GM10248 (cell line): ENCODE measurements around the gene NTMT1.
"Not testable (repeated sequence)": the region's sequence is repeated elsewhere in the genome, so short reads cannot be mapped to it uniquely, and the experiment has no call there.

Source experiments
- CTCF ChIA-PET: fragments of 300-600 bp; sonication (Branson Sonifier 250); formaldehyde crosslinking; extraction: SDS; loops from one replicate; lab custom pipeline; 2021; ENCODE audit warnings: antibody characterized with exemption; lab: Yijun Ruan, JAX
- POLR2A ChIA-PET: fragments of 350-650 bp; sonication (Branson Sonifier 250); formaldehyde crosslinking; extraction: SDS; loops from one replicate; lab custom pipeline; 2020; ENCODE audit warnings: antibody characterized with exemption; lab: Yijun Ruan, JAX
- DNase-seq: peaks from one replicate; pipeline ENCODE4 v3.0.0; 2012; ENCODE audit errors: extremely low spot score
- TF ChIP-seq, protein P1 (sequence below): IDR thresholded peaks from 2 replicates; pipeline ENCODE4 v1.5.1; 2012; ENCODE audit warnings: mild to moderate bottlenecking, low read depth; ENCODE audit errors: extremely low read depth, missing control alignments, control extremely low read depth

Gene NTMT1

DNA sequence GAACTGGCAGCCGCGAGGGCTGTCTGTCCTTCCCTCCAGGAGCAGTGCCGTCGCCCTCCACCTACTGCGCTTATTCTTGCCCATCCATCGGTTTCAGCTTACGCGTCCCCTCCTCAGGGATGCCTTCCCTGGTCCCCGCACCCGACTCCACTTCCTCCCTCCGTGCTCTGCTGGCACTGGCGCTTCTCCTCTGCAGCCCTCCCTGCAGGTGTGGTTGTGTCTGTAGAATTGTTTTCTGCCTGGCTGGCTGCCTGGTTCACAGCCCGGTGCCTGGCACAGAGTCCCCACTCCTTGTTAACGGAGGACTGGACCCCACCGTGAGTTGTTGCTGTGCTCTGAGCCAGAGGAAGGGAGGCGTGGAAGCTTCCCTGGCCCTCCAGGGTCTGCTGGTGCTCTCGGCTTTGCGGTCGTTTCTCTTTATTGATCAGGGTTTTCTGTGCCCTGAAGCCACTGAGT is 5.7 kb downstream of the NTMT1 start:
- ChIA-PET POLR2A (no interaction called here), CTCF (interaction anchor here (4.3 kb wide), 1 partner anchor 10 kb away, joined by 29 read pairs; the partner anchor contains the start of gene ASB6)
- TF ChIP-seq, protein P1, sequence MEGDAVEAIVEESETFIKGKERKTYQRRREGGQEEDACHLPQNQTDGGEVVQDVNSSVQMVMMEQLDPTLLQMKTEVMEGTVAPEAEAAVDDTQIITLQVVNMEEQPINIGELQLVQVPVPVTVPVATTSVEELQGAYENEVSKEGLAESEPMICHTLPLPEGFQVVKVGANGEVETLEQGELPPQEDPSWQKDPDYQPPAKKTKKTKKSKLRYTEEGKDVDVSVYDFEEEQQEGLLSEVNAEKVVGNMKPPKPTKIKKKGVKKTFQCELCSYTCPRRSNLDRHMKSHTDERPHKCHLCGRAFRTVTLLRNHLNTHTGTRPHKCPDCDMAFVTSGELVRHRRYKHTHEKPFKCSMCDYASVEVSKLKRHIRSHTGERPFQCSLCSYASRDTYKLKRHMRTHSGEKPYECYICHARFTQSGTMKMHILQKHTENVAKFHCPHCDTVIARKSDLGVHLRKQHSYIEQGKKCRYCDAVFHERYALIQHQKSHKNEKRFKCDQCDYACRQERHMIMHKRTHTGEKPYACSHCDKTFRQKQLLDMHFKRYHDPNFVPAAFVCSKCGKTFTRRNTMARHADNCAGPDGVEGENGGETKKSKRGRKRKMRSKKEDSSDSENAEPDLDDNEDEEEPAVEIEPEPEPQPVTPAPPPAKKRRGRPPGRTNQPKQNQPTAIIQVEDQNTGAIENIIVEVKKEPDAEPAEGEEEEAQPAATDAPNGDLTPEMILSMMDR = no peak
- DNase-seq = no peak

DNA sequence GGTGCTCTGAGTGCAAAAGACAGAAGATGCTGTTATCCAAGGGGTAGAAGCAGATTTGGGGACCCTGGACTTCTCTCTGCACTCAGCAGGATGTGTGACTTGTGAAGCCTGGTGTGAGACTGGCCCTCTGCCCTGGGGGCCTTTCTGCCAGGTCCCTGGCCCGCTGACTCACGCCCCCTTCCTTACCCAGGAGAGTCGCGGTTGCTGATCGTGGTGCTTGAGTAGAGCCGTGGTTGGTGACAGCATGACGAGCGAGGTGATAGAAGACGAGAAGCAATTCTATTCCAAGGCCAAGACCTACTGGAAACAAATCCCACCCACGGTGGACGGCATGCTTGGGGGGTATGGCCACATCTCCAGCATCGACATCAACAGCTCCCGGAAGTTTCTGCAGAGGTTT is 6.5 kb downstream of the NTMT1 start:
- no peak for DNase-seq
- TF ChIP-seq, protein P1 = no peak
- ChIA-PET CTCF (interaction anchor here (4.3 kb wide), 1 partner anchor 9 kb away, joined by 29 read pairs; the partner anchor contains the start of gene ASB6), POLR2A (no interaction called here)

DNA sequence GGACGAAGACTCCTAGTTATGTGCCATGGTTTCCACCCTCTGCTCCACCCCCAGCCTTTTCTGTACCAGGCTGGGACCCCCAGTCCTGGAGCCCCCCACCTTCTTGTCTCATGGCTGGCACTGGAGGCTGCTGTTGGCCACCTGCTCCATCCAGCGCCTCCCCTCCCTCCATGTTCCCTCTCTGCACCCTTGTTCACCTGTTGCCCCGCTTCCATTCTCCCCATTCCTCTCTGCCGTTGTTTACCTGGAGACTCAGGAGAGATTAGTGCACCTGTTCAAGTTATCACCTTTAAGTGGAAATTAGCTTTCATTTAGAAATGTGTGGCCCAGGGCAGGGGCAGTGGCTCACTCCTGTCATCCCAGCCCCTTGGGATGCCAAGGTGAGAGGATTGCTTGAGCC is 7.2 kb downstream of the NTMT1 start:
- CTCF ChIA-PET = interaction anchor here (2.4 kb wide), 1 partner anchor 9 kb away, joined by 15 read pairs; no protein-coding TSS in a partner anchor
- DNase-seq = no peak
- POLR2A ChIA-PET = interaction anchor here (0.6 kb wide), 1 partner anchor 470 kb away, joined by 3 read pairs; no protein-coding TSS in a partner anchor
- TF ChIP-seq, protein P1 = no peak

DNA sequence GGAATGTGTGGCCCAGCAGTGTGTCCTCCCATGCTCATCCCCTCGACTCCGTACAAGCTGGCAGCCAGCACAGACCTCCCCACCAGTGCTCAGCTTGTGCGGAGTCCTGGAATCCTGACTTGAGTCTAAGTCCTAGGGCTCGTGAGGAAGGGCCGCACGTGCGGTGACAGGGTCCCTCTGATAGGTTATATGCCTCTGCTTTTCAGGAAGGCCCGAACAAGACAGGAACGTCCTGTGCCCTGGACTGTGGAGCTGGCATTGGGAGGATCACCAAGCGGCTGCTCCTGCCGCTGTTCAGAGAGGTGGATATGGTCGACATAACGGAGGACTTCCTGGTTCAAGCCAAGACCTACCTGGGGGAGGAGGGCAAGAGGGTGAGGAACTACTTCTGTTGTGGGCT is 7.9 kb downstream of the NTMT1 start:
- no peak for DNase-seq
- TF ChIP-seq, protein P1 = no peak
- CTCF ChIA-PET = interaction anchor here (2.4 kb wide), 1 partner anchor 9 kb away, joined by 15 read pairs; no protein-coding TSS in a partner anchor
- POLR2A ChIA-PET = interaction anchor here (0.6 kb wide), 1 partner anchor 471 kb away, joined by 3 read pairs; no protein-coding TSS in a partner anchor

DNA sequence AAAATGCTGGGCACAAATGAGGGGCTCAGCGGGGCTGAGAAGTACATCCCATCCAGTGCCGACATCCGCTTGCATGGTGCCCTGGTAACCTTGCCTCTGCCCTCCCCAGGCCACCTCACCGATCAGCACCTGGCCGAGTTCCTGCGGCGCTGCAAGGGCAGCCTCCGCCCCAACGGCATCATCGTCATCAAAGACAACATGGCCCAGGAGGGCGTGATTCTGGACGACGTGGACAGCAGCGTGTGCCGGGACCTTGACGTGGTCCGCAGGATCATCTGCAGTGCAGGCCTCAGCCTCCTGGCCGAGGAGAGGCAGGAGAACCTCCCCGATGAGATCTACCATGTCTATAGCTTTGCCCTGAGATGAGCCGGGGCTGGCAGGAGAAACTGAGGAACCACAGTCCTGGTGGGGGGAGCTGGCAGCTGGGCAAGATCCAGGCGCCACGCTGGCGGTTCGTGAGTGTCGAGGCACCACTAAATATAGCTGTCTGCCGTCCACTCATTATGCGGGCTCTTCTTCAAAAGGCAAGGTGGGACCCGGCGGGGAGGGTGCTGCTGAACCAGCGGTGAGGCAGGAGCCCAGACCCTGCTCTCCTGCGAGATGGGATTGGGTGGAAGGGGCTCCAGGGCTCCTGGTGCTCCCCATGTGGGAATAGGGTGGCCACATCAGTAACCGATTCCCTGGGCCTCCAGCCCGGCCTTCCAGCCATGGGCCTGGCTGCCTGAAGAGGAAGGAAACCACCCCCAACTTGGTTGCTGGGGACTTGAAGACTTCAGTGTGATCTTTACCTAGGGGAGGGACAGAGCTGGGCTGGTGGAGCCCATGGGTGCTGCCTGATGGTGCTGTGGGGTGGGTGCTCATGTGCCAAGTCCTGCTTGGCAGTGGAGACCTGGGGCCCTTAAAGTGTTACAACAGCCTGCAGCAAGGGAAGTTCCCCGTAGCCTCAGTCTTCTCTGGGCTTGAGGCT is 9.4 kb downstream of the NTMT1 start:
- TF ChIP-seq, protein P1 = no peak
- ChIA-PET POLR2A (no interaction called here), CTCF (interaction anchor here (1.1 to 9.9 kb wide), 4 partner anchors 11 to 25 kb away, joined by 3 to 68 read pairs (median 9); partner anchors contain the start of gene NTMT1)
- no peak for DNase-seq

DNA sequence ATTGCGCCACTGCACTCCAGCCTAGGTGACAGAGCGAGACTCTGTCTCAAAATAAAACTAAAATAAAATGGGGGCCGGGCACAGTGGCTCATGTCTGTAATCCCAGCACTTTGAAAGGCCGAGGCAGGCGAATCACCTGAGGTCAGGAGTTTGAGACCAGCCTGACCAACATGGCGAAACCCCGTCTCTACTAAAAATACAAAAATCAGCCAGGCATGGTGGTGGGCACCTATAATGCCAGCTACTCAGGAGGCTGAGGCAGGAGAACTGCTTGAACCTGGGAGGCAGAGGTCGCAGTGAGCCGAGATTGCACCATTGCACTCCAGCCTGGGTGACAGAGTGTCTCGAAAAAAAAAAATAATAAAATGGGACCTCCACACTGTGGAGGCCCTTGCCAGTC is 10.4 kb downstream of the NTMT1 start:
- ChIA-PET POLR2A (interaction anchor here (0.5 kb wide), 1 partner anchor 109 kb away, joined by 5 read pairs; no protein-coding TSS in a partner anchor), CTCF (interaction anchor here (1.2 to 9.9 kb wide), 2 partner anchors 12 to 16 kb away, joined by 3 to 68 read pairs; partner anchors contain the start of gene NTMT1)
- not testable (repeated sequence) for DNase-seq
